GM12878 (cell line): ENCODE data around the gene ZCCHC17.

ENCODE experiments used
- CTCF ChIP-seq, 3 experiments: IDR thresholded peaks in 2 of 3; conservative IDR thresholded peaks in 1 of 3; 2 replicates each; pipeline ENCODE4 v1.5.1; 2011; ENCODE audit warnings: low read depth in 3 of 3, low read length in 3 of 3, mild to moderate bottlenecking in 3 of 3, control low read depth in 2 of 3, moderate library complexity in 2 of 3, inconsistent platforms in 1 of 3, mixed read lengths in 1 of 3; ENCODE audit not compliant: control insufficient read depth in 2 of 3, insufficient read depth in 1 of 3; ENCODE audit errors: extremely low read depth in 1 of 3
- GABPA ChIP-seq: IDR thresholded peaks from 2 replicates; pipeline ENCODE4 v1.6.1; 2014; ENCODE audit warnings: antibody characterized with exemption, low read depth, mild to moderate bottlenecking, inconsistent platforms
- NFYB ChIP-seq: IDR thresholded peaks from 2 replicates; pipeline ENCODE4 v1.6.1; 2011; ENCODE audit warnings: low read depth, mild to moderate bottlenecking, low read length, improper control_type of control experiment, moderate library complexity; ENCODE audit not compliant: insufficient read depth

- TF ChIP-seq NFYB, result no peak
- TF ChIP-seq GABPA, result no peak
- TF ChIP-seq CTCF (IDR thresholded peaks at IDR 0.05 in 2 of 3, conservative IDR thresholded peaks at IDR 0.05 in 1 of 3; ENCODE audit: control insufficient read depth in 2 of 3, extremely low read depth in 1 of 3, insufficient read depth in 1 of 3, low read depth in 3 of 3, low read length in 3 of 3), result no peak
Observed at GRCh38 chr1:31361607-31362006, 64.8 kb downstream of the ZCCHC17 start.
